ENCODE results near the gene PI4K2A. TPM values are rescaled to one million over a fixed set of nuclear protein-coding genes. Genes with fewer than 3 reads are reported as not detected.
"Not testable (repeated sequence)": the region's sequence is repeated elsewhere in the genome, so short reads cannot be mapped to it uniquely, and the experiment has no call there.

The PI4K2A gene
- total RNA-seq, 2 donors from 2014 or later = 12.3 to 26.2 TPM

DNA sequence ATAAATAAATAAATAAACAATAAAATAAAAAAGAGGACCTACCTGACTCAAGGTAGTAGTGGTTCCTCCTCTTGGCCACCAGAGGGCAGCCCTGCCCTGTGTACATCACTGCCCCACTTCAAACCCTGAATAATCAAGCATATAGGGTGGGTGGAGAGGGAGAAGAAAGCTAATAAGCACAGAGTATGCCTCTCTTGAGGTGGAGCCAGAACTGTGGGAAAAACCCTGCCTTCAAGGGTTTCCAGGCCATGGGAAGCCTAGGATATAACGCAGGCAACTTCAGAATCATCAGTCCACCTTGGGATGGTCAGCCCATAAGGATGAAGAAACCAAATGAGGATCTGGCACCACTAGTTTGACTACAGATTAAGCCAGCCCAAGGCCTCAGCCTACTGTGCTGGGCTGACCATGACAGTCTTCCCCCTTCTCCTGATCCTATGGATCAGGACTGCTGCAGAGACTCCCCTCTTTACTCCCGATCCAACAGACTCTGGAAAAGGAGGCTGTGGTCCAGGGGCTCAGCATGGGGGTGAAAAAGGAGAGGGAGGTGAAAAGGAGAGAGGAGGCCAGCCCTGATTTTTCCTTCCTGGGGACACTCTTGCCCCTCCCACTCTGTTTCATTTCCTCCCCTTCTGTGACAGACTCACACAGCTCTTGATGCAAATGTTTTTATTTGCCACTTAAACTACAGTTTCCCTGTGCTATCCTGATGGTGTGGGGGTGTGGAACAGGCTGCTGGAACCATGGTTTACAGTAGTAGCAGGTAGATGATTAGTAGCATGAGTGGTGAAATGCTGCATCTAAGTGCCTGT, 36.5 kb downstream of the PI4K2A start:
- H3K27ac ChIP-seq = no peak overlapping the region
- H3K4me1 ChIP-seq (replicated peaks) = no peaks in the 10 kb centered on the region
- H3K27me3 ChIP-seq (replicated peaks; ENCODE audit: insufficient read depth) = no peaks in the 10 kb centered on the region
- intact Hi-C loops (cut with DNase I) = loop anchor here (5.0 kb wide), 1 partner anchor 55 kb away; no protein-coding TSS in a partner anchor
- H3K9me3 ChIP-seq = no peaks in the 10 kb centered on the region
- no peaks in the 10 kb centered on the region for H3K36me3 ChIP-seq
- peak; percentile 28 for TF ChIP-seq POLR2AphosphoS5 (IDR thresholded peaks at IDR 0.05)
- TF ChIP-seq, protein P1, sequence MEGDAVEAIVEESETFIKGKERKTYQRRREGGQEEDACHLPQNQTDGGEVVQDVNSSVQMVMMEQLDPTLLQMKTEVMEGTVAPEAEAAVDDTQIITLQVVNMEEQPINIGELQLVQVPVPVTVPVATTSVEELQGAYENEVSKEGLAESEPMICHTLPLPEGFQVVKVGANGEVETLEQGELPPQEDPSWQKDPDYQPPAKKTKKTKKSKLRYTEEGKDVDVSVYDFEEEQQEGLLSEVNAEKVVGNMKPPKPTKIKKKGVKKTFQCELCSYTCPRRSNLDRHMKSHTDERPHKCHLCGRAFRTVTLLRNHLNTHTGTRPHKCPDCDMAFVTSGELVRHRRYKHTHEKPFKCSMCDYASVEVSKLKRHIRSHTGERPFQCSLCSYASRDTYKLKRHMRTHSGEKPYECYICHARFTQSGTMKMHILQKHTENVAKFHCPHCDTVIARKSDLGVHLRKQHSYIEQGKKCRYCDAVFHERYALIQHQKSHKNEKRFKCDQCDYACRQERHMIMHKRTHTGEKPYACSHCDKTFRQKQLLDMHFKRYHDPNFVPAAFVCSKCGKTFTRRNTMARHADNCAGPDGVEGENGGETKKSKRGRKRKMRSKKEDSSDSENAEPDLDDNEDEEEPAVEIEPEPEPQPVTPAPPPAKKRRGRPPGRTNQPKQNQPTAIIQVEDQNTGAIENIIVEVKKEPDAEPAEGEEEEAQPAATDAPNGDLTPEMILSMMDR (IDR thresholded peaks at IDR 0.05) = peak; percentile 84 to 89 (median 84)
- no peak for TF ChIP-seq POLR2A (IDR thresholded peaks at IDR 0.05)
- H3K4me3 ChIP-seq = no peak overlapping the region
- WGBS = 88% methylated on average over 2 of the region's 2 CpGs
- DNase-seq (ENCODE audit: low spot score) = no peak

- Histone ChIP-seq H3K27me3 (replicated peaks; ENCODE audit: insufficient read depth) (no peaks in the 10 kb centered on the region), H3K4me1 (replicated peaks) (peaks cover 6% of the 10 kb centered on the region), H3K27ac (no peak overlapping the region), H3K4me3 (no peak overlapping the region), H3K36me3 (no peaks in the 10 kb centered on the region), H3K9me3 (no peaks in the 10 kb centered on the region)
- TF ChIP-seq POLR2AphosphoS5 (IDR thresholded peaks at IDR 0.05) (no peak), POLR2A (IDR thresholded peaks at IDR 0.05) (no peak)
- TF ChIP-seq, protein P1 (IDR thresholded peaks at IDR 0.05) = no peak
- 91% methylated on average over 15 of the region's 16 CpGs for WGBS
- intact Hi-C loops (cut with DNase I) = loop anchor here (5.0 kb wide), 1 partner anchor 53 kb away; no protein-coding TSS in a partner anchor
- DNase-seq (ENCODE audit: low spot score) = no peak
These were observed 39.1 kb downstream of the PI4K2A start for GRCh38 chr10:97679594-97679993.

DNA sequence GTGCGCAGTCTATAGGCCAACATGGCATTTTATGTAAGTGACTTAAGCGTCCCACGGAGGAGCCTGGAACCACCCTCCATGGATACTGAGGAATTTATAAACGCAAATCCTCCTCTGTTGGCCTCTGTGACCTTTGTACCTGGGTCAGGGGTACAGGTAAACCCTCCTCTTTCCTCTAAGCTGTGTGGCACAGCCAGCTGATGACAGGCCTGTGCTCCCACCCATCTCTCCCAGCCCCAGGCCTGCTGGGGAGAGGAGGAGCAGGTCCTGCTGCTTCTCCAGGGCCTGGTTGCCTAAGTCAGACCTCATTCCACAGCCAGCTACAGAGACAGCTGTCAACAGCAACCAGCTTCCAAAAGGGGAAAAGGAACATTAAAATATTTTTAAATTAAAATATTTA, 41.6 kb downstream of the PI4K2A start:
- intact Hi-C loops (cut with DNase I) = no loop called here
- no peak overlapping the region for H3K27ac ChIP-seq
- H3K27me3 ChIP-seq (replicated peaks; ENCODE audit: insufficient read depth) = no peaks in the 10 kb centered on the region
- H3K36me3 ChIP-seq = no peaks in the 10 kb centered on the region
- H3K4me1 ChIP-seq (replicated peaks) = peaks cover 6% of the 10 kb centered on the region
- TF ChIP-seq POLR2AphosphoS5 (IDR thresholded peaks at IDR 0.05) = no peak
- TF ChIP-seq POLR2A (IDR thresholded peaks at IDR 0.05) = no peak
- TF ChIP-seq, protein P1 (IDR thresholded peaks at IDR 0.05) = no peak
- no peaks in the 10 kb centered on the region for H3K9me3 ChIP-seq
- DNase-seq (ENCODE audit: low spot score) = no peak
- H3K4me3 ChIP-seq = no peak overlapping the region
- WGBS = 78% methylated on average over 4 of the region's 4 CpGs

- Histone ChIP-seq H3K27ac (peak overlapping the region; percentile 45 to 93), H3K9me3 (no peaks in the 10 kb centered on the region), H3K36me3 (no peaks in the 10 kb centered on the region), H3K4me3 (no peak overlapping the region), H3K27me3 (replicated peaks; ENCODE audit: insufficient read depth) (no peaks in the 10 kb centered on the region), H3K4me1 (replicated peaks) (peaks cover 18% of the 10 kb centered on the region)
- intact Hi-C loops (cut with DNase I) = no loop called here
- 32% methylated on average over 9 of the region's 9 CpGs for WGBS
- no peak for DNase-seq (ENCODE audit: low spot score)
- peak; percentile 5 for TF ChIP-seq POLR2A (IDR thresholded peaks at IDR 0.05)
- TF ChIP-seq, protein P1 (IDR thresholded peaks at IDR 0.05) = no peak
These were observed 43.3 kb downstream of the PI4K2A start for GRCh38 chr10:97683556-97684367.

- WGBS = 75% methylated on average over 7 of the region's 7 CpGs
- H3K9me3 ChIP-seq; intact Hi-C loops (cut with DNase I); DNase-seq (ENCODE audit: low spot score); H3K27me3 ChIP-seq (replicated peaks; ENCODE audit: insufficient read depth); H3K36me3 ChIP-seq; H3K4me3 ChIP-seq: not testable (repeated sequence)
- Histone ChIP-seq H3K4me1 (replicated peaks) (peaks cover 18% of the 10 kb centered on the region), H3K27ac (peak overlapping the region; percentile 45 to 93)
These were observed 43.9 kb downstream of the PI4K2A start for GRCh38 chr10:97684368-97684713.

All from prostate gland (tissue), 2 donors.